Glomerular visceral epithelial cell (primary cell): ENCODE data around the gene DBN1.

Source experiments
- DNase-seq: peaks from one replicate; pipeline ENCODE4 v3.0.0-alpha.2; 2016; ENCODE audit errors: extremely low spot score

DBN1 gene

GRCh38 chr5:177455661-177456590 is 17.5 kb downstream of the DBN1 start:
- DNase-seq, result peak; percentile 95

DNA sequence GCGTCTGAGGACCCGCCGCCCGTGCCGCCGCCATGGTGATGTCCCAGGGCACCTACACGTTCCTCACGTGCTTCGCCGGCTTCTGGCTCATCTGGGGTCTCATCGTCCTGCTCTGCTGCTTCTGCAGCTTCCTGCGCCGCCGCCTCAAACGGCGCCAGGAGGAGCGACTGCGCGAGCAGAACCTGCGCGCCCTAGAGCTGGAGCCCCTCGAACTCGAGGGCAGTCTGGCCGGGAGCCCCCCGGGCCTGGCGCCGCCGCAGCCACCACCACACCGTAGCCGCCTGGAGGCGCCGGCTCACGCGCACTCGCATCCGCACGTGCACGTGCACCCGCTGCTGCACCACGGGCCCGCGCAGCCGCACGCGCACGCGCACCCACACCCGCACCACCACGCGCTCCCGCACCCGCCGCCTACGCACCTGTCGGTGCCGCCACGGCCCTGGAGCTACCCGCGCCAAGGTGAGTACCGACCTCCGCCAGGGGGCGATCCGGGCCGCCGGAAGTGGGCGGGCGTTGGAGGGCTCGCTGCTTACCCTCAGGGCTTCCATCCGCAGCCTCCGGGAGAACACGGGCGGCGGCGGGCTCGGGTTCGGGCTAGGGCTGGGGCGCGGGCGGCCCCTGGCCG is 18.3 kb downstream of the DBN1 start:
- DNase-seq, result peak; percentile 84

- DNase-seq, result peak; percentile 95
These were observed 18.9 kb downstream of the DBN1 start for GRCh38 chr5:177454397-177455035.

GRCh38 chr5:177453852-177454396 is 19.5 kb downstream of the DBN1 start:
- no peak for DNase-seq

- no peak for DNase-seq
These were observed 20.5 kb downstream of the DBN1 start for GRCh38 chr5:177452688-177453638.

DNA sequence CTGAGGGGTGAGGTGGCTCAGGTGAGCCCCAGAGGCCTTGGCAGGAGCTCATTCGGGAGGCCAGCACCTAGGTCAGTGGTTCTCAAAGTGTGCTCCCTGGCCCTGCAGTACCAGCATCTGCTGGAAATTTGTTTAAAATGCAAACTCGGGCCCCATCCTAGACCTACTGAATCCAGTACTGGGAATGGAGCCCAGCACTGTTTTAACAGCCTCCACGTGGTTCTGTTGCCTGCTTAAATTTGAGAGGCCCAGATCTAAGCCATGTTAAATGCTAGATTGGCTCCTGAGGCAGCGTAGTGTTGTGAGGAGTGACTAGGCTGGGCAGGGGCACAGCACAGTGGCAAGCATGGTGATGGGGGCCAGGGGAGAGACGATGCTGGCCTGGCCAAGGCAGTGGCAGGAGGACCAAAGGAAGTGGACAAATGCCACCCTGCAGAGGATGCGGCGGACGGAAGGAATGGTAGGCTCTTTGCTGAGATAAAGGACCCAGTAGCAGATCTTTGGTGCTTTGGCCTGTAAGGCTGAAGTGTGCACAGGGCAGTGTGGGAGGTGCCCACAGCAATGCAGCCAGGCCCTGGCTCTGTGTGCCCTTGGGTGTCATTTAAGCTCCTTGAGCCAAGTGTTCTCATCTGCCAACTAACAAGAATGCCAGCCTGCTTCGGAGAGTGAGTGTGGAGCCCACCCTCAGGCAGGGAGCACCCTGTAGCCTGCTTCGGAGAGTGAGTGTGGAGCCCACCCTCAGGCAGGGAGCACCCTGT is 22.6 kb downstream of the DBN1 start:
- DNase-seq, result no peak

DNA sequence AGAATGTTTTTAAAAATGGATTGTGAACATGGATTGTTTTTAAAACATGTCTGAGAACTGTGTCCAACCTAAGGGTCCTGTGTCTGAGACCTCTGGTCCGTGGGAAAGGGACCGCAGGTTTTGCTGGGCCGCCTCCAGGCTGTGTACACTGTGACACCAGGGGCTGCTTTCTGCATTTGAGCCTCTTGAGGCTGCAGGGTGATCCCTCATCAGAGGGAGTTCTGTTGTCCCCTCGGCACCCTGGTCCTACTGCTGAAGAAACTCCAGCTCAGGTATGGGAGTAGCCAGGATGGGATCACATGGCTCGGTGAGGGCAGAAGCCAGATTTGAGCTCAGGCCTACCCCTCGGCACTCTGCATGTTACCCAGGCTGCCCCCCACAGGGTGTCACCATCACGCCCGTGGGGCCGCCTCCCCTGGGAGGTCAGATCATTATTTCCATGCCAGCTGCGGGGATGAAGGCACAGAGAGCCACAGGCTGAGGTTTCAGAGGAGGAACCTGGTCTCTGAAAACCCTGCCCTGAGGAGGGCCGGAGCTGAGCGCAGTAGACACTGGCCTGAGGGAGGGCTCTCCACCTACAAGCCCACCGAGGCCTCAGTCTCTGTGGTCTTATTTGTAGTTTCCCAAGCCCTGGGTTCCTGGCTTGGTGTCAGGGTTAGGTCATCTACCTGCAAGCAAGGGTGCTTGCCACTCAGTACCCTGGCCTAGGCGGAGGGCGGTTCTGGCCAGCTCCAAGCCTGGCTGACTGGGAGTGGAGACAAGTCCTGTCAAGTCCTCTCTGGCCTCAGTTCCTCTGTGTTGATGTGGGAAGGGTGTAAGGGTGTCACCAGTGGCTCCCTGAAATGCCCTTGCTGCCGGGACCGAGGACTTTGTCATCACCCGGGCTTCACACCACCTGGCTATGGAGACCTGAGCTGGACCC is 24.0 kb downstream of the DBN1 start:
- DNase-seq, result no peak

- DNase-seq, result no peak
These were observed 25.0 kb downstream of the DBN1 start for GRCh38 chr5:177448244-177448950.

- peak; percentile 99 for DNase-seq
These were observed 25.7 kb downstream of the DBN1 start for GRCh38 chr5:177447611-177448243.

DNA sequence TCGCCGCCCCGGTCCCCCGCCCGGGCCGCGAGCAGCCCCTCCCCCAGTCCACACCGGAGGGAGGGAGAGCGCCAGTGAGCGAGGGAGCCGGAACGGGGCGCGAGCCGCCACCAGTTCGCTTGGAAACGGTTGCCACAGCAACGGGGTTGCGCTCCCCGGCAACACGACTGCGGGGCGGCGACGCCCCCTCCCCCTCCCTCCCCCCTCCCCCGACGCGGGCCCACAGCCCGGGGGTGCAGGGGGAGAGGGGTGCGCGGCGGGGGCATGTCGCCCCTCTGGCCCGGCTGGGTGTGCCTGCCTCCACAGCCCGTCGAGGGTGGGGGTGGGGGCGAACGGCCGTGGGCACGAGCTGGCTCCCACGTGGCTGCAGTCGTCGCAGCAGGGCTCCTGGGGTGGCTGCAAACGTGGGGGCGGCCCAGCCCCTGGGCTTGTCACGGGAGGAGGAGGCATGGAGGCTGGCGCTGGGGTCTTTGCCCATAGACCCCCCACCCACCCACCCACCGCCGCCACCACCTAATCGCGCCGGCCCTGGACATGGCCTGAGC is 26.3 kb downstream of the DBN1 start:
- peak; percentile 60 for DNase-seq

- peak; percentile 81 for DNase-seq
These were observed 27.0 kb downstream of the DBN1 start, which contains the start of gene PRR7 for GRCh38 chr5:177446200-177447065. Gene PRR7 (plus strand): TSS chr5:177446814. CDS start chr5:177455068, 8,254 bp downstream.

DNA sequence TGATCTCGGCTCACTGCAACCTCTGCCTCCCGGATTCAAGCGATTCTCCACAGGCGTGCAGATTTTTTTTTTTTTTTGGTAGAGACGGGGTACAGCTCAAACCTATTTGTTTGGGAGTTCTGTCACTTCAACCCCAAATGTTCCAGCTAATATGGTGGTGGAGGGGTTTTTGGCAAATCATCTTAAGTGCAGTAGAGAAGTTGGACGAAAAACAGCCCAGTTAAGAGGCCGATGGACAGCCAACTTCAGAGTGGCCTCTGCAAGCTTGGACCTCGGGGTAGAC is 27.6 kb downstream of the DBN1 start:
- DNase-seq, result no peak

DNA sequence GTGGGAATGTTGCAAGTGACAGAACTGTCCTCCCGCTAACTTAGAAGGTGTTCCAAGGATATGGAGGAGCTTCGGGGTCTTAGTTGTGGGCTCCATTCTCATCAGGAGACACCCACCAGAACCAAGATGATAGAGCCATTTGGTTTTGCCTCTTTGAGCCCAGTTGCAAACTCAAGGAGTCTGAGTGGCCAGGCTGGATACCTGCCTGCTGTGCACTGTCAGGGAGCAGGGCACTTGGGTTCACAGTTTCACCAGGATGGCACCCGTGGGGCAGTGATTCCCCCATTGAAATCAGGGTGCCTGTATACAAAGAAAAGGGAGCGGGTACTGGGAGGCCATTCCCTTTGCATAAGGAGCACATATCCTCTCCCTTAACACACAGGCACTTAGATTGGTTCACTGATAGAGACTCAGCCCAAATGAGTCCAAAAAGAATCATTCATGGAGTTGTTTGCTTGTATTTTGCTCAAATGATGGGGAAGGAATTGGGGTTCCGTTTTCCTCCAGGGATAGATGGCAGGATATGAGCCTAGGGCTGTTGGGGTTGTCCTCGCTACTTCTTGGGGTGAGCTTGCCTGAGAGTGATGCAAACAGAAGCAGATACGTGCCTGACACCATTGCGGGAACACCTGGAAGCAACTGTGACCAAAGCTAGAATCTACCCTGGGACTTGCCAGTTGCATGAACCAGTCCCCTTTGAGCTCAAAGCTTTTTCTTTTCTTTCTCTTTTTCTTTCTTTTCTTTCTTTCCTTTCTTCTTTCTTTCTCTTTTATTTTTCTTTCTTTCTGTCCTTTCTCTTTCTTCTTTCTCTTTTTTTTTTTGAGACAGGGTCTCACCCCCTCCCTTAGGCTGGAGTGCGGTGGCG is 28.1 kb downstream of the DBN1 start:
- no peak for DNase-seq

GRCh38 chr5:177444106-177445051 is 29.1 kb downstream of the DBN1 start:
- DNase-seq, result no peak
